Peyer's patch (tissue), 4 donors: ENCODE data around the gene DPY19L3. TPM values are rescaled to one million over a fixed set of nuclear protein-coding genes. Genes with fewer than 3 reads are reported as not detected.

ENCODE experiments used
- DNase-seq, 3 donors: peaks; one replicate each; pipeline ENCODE4 v3.0.0-alpha.2; 2017 to 2019
- H3K27ac ChIP-seq, 4 donors: fragments of 200-600 bp; sonication (generic); one replicate each; pipeline ENCODE4 v1.5.1; 2016 to 2019
- H3K27me3 ChIP-seq, 2 donors: fragments of 200-600 bp; sonication (generic); one replicate each; pipeline ENCODE4 v1.5.1; 2019
- H3K36me3 ChIP-seq, 3 donors: fragments of 200-600 bp; sonication (generic); one replicate each; pipeline ENCODE4 v1.5.1; 2016 to 2019
- H3K4me1 ChIP-seq, 4 donors: fragments of 200-600 bp; sonication (generic); one replicate each; pipeline ENCODE4 v1.5.1; 2016 to 2019
- H3K4me3 ChIP-seq, 4 donors: fragments of 200-600 bp; sonication (generic); 1 replicate in 3 of 4; 2 replicates in 1 of 4; pipeline ENCODE4 v1.5.1; 2016 to 2019; ENCODE audit warnings: mild to moderate bottlenecking in 1 of 4
- H3K9me3 ChIP-seq, 4 donors: fragments of 200-600 bp; sonication (generic); one replicate each; pipeline ENCODE4 v1.5.1; 2016 to 2019; ENCODE audit warnings: mild to moderate bottlenecking in 1 of 4
- CTCF ChIP-seq, 6 experiments: fragments of 450-650 bp in 4 of 6; fragments of 200-600 bp in 2 of 6; sonication (generic) in 1 of 6; IDR thresholded peaks; one replicate each; pipeline ENCODE4 v1.5.1; 2017 to 2019; ENCODE audit warnings: antibody characterized with exemption in 6 of 6, mild to moderate bottlenecking in 3 of 6, moderate library complexity in 1 of 6
- POLR2A ChIP-seq, 2 donors: fragments of 450-650 bp; IDR thresholded peaks; one replicate each; pipeline ENCODE4 v1.5.1; 2017; ENCODE audit warnings: antibody characterized with exemption in 2 of 2, mild to moderate bottlenecking in 2 of 2, moderate library complexity in 2 of 2
- total RNA-seq, 4 donors: library from RNA; depleted of rRNA; stranded (reverse); fragments of >200 nt; gene quantifications; one replicate each; pipeline ENCODE4 v1.1.0, GENCODE V29; 2016

DPY19L3 gene
- total RNA-seq, 4 donors from 2014 or later: 18.2 to 49.5 (median 42.4) TPM

- Histone ChIP-seq H3K27me3 (no peaks in the 10 kb centered on the region), H3K9me3 (no peaks in the 10 kb centered on the region), H3K4me3 (no peak overlapping the region), H3K36me3 (peaks cover 0 to 8% (median 0%) of the 10 kb centered on the region in 3 donors), H3K4me1 (no peaks in the 10 kb centered on the region), H3K27ac (no peak overlapping the region)
- TF ChIP-seq POLR2A (IDR thresholded peaks at IDR 0.05) (no peak), CTCF (IDR thresholded peaks at IDR 0.05) (no peak)
- DNase-seq: no peak
Observed at GRCh38 chr19:32471095-32471494, 65.5 kb downstream of the DPY19L3 start.

GRCh38 chr19:32471811-32472210, 66.2 kb downstream of the DPY19L3 start:
- no peak for TF ChIP-seq POLR2A (IDR thresholded peaks at IDR 0.05)
- no peak for TF ChIP-seq CTCF (IDR thresholded peaks at IDR 0.05)
- H3K4me1 ChIP-seq: no peaks in the 10 kb centered on the region

GRCh38 chr19:32475141-32476031, 69.8 kb downstream of the DPY19L3 start:
- no peak overlapping the region for H3K4me3 ChIP-seq
- H3K27me3 ChIP-seq: no peaks in the 10 kb centered on the region
- no peak for DNase-seq
- H3K9me3 ChIP-seq: no peaks in the 10 kb centered on the region
- H3K36me3 ChIP-seq: peaks cover 0 to 21% (median 0%) of the 10 kb centered on the region in 3 donors
- TF ChIP-seq POLR2A (IDR thresholded peaks at IDR 0.05) (no peak), CTCF (IDR thresholded peaks at IDR 0.05) (no peak)
- H3K27ac ChIP-seq: no peak overlapping the region
- H3K4me1 ChIP-seq: no peaks in the 10 kb centered on the region

More at GRCh38 chr19:32471811-32472210, 66.2 kb downstream of the DPY19L3 start:
- Histone ChIP-seq H3K27ac (no peak overlapping the region), H3K27me3 (no peaks in the 10 kb centered on the region), H3K36me3 (peaks cover 0 to 8% (median 0%) of the 10 kb centered on the region in 3 donors), H3K9me3 (no peaks in the 10 kb centered on the region), H3K4me3 (no peak overlapping the region)
- DNase-seq: no peak

- Histone ChIP-seq H3K9me3 (no peaks in the 10 kb centered on the region), H3K27me3 (no peaks in the 10 kb centered on the region), H3K4me3 (no peak overlapping the region), H3K4me1 (no peaks in the 10 kb centered on the region), H3K36me3 (peaks cover 0 to 27% (median 0%) of the 10 kb centered on the region in 3 donors), H3K27ac (no peak overlapping the region)
- no peak for TF ChIP-seq CTCF (IDR thresholded peaks at IDR 0.05)
- TF ChIP-seq POLR2A (IDR thresholded peaks at IDR 0.05): no peak
- no peak for DNase-seq
Observed at GRCh38 chr19:32476032-32476350, 70.4 kb downstream of the DPY19L3 start.

- H3K36me3 ChIP-seq: peaks cover 0 to 55% (median 0%) of the 10 kb centered on the region in 3 donors
- no peak overlapping the region for H3K27ac ChIP-seq
- no peak for TF ChIP-seq POLR2A (IDR thresholded peaks at IDR 0.05)
- TF ChIP-seq CTCF (IDR thresholded peaks at IDR 0.05): no peak
- no peaks in the 10 kb centered on the region for H3K9me3 ChIP-seq
- no peak overlapping the region for H3K4me3 ChIP-seq
- H3K27me3 ChIP-seq: no peaks in the 10 kb centered on the region
- H3K4me1 ChIP-seq: no peaks in the 10 kb centered on the region
- no peak for DNase-seq
Observed at GRCh38 chr19:32480321-32480720, 74.8 kb downstream of the DPY19L3 start.
